SK-N-SH (cell line): Measurements from ENCODE around the gene APP. TPM values are rescaled to one million over a fixed set of nuclear protein-coding genes. Genes with fewer than 3 reads are reported as not detected.
A peak's percentile ranks its signal among the peaks of the same experiment; 100 is the strongest.

Source experiments
- CTCF ChIA-PET: fragments of 300-600, 350-600 bp; formaldehyde crosslinking; extraction: SDS; loops from one replicate; lab custom pipeline; 2021; lab: Yijun Ruan, JAX
- POLR2A ChIA-PET: fragments of 350-600 bp; sonication (Branson Sonifier 250); formaldehyde crosslinking; extraction: SDS; loops from one replicate; lab custom pipeline; 2020; ENCODE audit warnings: antibody characterized with exemption, inconsistent platforms; lab: Yijun Ruan, JAX
- DNase-seq: peaks from one replicate; pipeline ENCODE4 v3.0.0; 2012
- H2AFZ ChIP-seq: fragments of 200-600 bp; sonication (generic); 2 replicates; pipeline ENCODE4 v1.8.1; 2016; ENCODE audit warnings: antibody characterized with exemption, mild to moderate bottlenecking, low read depth
- H3F3A ChIP-seq: fragments of 200-600 bp; sonication (generic); replicated peaks from 2 replicates; pipeline ENCODE3; 2016; ENCODE audit warnings: antibody characterized with exemption, mild to moderate bottlenecking; ENCODE audit not compliant: insufficient read depth
- H3K27ac ChIP-seq, 2 experiments: fragments of 200-500 bp in 1 of 2; fragments of 200-600 bp in 1 of 2; sonication (Bioruptor generic) in 1 of 2; sonication (generic), shearing (Covaris generic) in 1 of 2; 2 replicates each; pipeline versions ENCODE4 v1.5.1 to v1.6.1; 2014 to 2016; ENCODE audit warnings: low read depth in 2 of 2, inconsistent platforms in 1 of 2, low read length in 1 of 2, mild to moderate bottlenecking in 1 of 2, mixed read lengths in 1 of 2
- H3K27me3 ChIP-seq: fragments of 200-600 bp; sonication (generic), shearing (Covaris generic); 2 replicates; pipeline ENCODE4 v1.6.1; 2016; ENCODE audit warnings: mixed run types; ENCODE audit not compliant: insufficient read depth
- H3K36me3 ChIP-seq, 2 experiments: fragments of 200-500 bp in 1 of 2; fragments of 200-600 bp in 1 of 2; sonication (Bioruptor generic) in 1 of 2; sonication (generic) in 1 of 2; replicated peaks in 1 of 2; 2 replicates each; pipeline versions ENCODE3 to v1.5.1; 2014 to 2016; ENCODE audit warnings: low read length in 1 of 2, mild to moderate bottlenecking in 1 of 2; ENCODE audit not compliant: insufficient read depth in 2 of 2, control insufficient read depth in 1 of 2
- H3K4me1 ChIP-seq, 2 experiments: fragments of 200-500 bp in 1 of 2; fragments of 200-600 bp in 1 of 2; sonication (Bioruptor generic) in 1 of 2; sonication (generic), shearing (Covaris generic) in 1 of 2; 2 replicates each; pipeline versions ENCODE4 v1.5.1 to v1.6.1; 2014 to 2016; ENCODE audit warnings: low read depth in 1 of 2, low read length in 1 of 2, mixed run types in 1 of 2; ENCODE audit not compliant: insufficient read depth in 2 of 2, control insufficient read depth in 1 of 2
- H3K4me2 ChIP-seq: fragments of 200-600 bp; sonication (generic), shearing (Covaris generic); 2 replicates; pipeline ENCODE4 v1.6.1; 2017; ENCODE audit warnings: mixed run types
- H3K4me3 ChIP-seq, 2 experiments: fragments of 200-500 bp in 1 of 2; fragments of 200-600 bp in 1 of 2; sonication (Bioruptor generic) in 1 of 2; sonication (generic), shearing (Covaris generic) in 1 of 2; 2 replicates each; pipeline versions ENCODE4 v1.5.1 to v1.8.1; 2014 to 2016; ENCODE audit warnings: low read depth in 2 of 2, inconsistent platforms in 1 of 2, low read length in 1 of 2, mild to moderate bottlenecking in 1 of 2, mixed read lengths in 1 of 2, moderate library complexity in 1 of 2
- H3K79me2 ChIP-seq: fragments of 200-600 bp; sonication (generic); 2 replicates; pipeline ENCODE4 v1.8.1; 2017; ENCODE audit warnings: mild to moderate bottlenecking; ENCODE audit not compliant: insufficient read depth
- H3K9ac ChIP-seq: fragments of 200-600 bp; sonication (generic); 2 replicates; pipeline ENCODE4 v1.6.1; 2017; ENCODE audit warnings: mixed run types
- H3K9me2 ChIP-seq: fragments of 200-600 bp; sonication (generic); 2 replicates; pipeline ENCODE4 v1.6.1; 2017; ENCODE audit warnings: mixed run types
- H3K9me3 ChIP-seq: fragments of 200-600 bp; sonication (generic); 2 replicates; pipeline ENCODE4 v1.6.1; 2017; ENCODE audit warnings: mixed run types, mild to moderate bottlenecking, moderate library complexity
- H4K20me1 ChIP-seq: fragments of 200-600 bp; sonication (generic); 2 replicates; pipeline ENCODE4 v1.6.1; 2017; ENCODE audit warnings: mild to moderate bottlenecking, mixed run types; ENCODE audit not compliant: insufficient read depth
- CHD2 ChIP-seq: fragments of 150-350 bp; IDR thresholded peaks from 2 replicates; pipeline ENCODE4 v1.6.1; 2018; ENCODE audit warnings: low read length; ENCODE audit not compliant: partially characterized antibody
- ELF1 ChIP-seq: IDR thresholded peaks from 2 replicates; pipeline ENCODE4 v1.4.0; 2012
- EP300 ChIP-seq, 2 experiments: IDR thresholded peaks; 2 replicates each; pipeline versions ENCODE4 v1.4.0 to v1.6.1; 2012; ENCODE audit warnings: borderline replicate concordance in 1 of 2, low read depth in 1 of 2, low read length in 1 of 2
- EZH2phosphoT487 ChIP-seq: fragments of 200-600 bp; sonication (generic); IDR thresholded peaks from 2 replicates; pipeline ENCODE4 v1.6.1; 2017; ENCODE audit warnings: low read depth, mixed run types, mild to moderate bottlenecking, antibody characterized with exemption, moderate library complexity, borderline replicate concordance
- FOXJ3 ChIP-seq: sonication (generic); formaldehyde crosslinking; IDR thresholded peaks from 2 replicates; pipeline ENCODE4 v1.5.1; 2020; ENCODE audit warnings: mild to moderate bottlenecking, missing genetic modification reagents
- GABPA ChIP-seq: IDR thresholded peaks from 2 replicates; pipeline ENCODE4 v1.4.0; 2012; ENCODE audit warnings: low read depth, mild to moderate bottlenecking
- GATA2 ChIP-seq: sonication (generic); formaldehyde crosslinking; IDR thresholded peaks from 2 replicates; pipeline ENCODE4 v1.5.0; 2020; ENCODE audit warnings: mild to moderate bottlenecking, missing genetic modification reagents
- IRF3 ChIP-seq: fragments of 150-350 bp; IDR thresholded peaks from 2 replicates; pipeline ENCODE4 v1.6.1; 2016; ENCODE audit warnings: mild to moderate bottlenecking, low read depth, low read length
- JUND ChIP-seq: IDR thresholded peaks from 2 replicates; pipeline ENCODE4 v1.4.0; 2012
- MAX ChIP-seq: IDR thresholded peaks from 2 replicates; pipeline ENCODE4 v1.4.0; 2012; ENCODE audit warnings: low read depth
- MEF2A ChIP-seq: IDR thresholded peaks from 2 replicates; pipeline ENCODE4 v1.4.0; 2012; ENCODE audit warnings: low read depth, borderline replicate concordance
- POLR2AphosphoS5 ChIP-seq: IDR thresholded peaks from 2 replicates; pipeline ENCODE4 v1.6.1; 2012; ENCODE audit warnings: low read depth, low read length
- RAD21 ChIP-seq: IDR thresholded peaks from 2 replicates; pipeline ENCODE4 v1.6.1; 2012; ENCODE audit warnings: mild to moderate bottlenecking, low read length
- RCOR1 ChIP-seq: fragments of 150-350 bp; IDR thresholded peaks from 2 replicates; pipeline ENCODE4 v1.6.1; 2017; ENCODE audit warnings: antibody characterized with exemption, low read length
- RFX5 ChIP-seq: IDR thresholded peaks from 2 replicates; pipeline ENCODE4 v1.6.1; 2012; ENCODE audit warnings: mild to moderate bottlenecking, improper control_type of control experiment, low read length
- SMC3 ChIP-seq: IDR thresholded peaks from 2 replicates; pipeline ENCODE4 v1.6.1; 2012; ENCODE audit warnings: low read depth, low read length, improper control_type of control experiment
- TEAD4 ChIP-seq: IDR thresholded peaks from 2 replicates; pipeline ENCODE4 v1.4.0; 2012; ENCODE audit warnings: mild to moderate bottlenecking, borderline replicate concordance; ENCODE audit not compliant: insufficient read depth
- YY1 ChIP-seq: IDR thresholded peaks from 2 replicates; pipeline ENCODE4 v1.4.0; 2012; ENCODE audit warnings: low read depth, mild to moderate bottlenecking
- WGBS: methylation state at CpG from one replicate; pipeline ENCODE4 v1.1.6; 2017; ENCODE audit warnings: low lambda C conversion rate; 5-methylcytosine and 5-hydroxymethylcytosine counted together
- polyA plus RNA-seq, 3 experiments: library from polyadenylated mRNA; depleted of rRNA; stranded (reverse); fragments of >200 nt; gene quantifications; 2 replicates each; pipeline ENCODE4 v1.2.3, GENCODE V29; 2012
- TF ChIP-seq, protein P1 (sequence below): IDR thresholded peaks from 2 replicates; pipeline ENCODE4; 2012
- TF ChIP-seq, protein P2 (sequence below): fragments of 150-350 bp; IDR thresholded peaks from 2 replicates; pipeline ENCODE4 v1.6.1; 2017; ENCODE audit warnings: antibody characterized with exemption, low read length, low read depth, borderline replicate concordance

The APP gene
- polyA plus RNA-seq, 1 of the 3 experiments (the other 2 are of a cell fraction), result 780 TPM

DNA sequence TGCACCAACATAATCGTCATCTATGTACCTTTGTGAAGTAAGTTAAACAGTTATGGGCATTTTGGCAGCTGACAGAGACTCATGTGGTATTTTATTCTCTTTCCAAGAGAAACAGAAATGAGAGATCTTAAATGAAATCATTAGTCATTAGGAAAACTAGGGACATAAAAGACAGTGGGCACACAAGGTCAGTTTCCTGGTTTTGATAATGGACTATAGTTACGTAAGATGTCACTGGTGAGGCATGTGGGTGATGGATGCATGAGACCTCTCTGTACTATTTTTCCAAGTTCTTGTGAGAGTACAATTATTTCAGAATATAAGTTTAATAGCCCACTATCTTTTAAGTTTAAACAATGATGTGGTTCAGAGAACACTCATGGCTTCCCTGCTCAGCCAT is 216.9 kb downstream of the APP start (continued):
- TF ChIP-seq ELF1, result no peak
- no peak for TF ChIP-seq MAX
- TF ChIP-seq, protein P1, sequence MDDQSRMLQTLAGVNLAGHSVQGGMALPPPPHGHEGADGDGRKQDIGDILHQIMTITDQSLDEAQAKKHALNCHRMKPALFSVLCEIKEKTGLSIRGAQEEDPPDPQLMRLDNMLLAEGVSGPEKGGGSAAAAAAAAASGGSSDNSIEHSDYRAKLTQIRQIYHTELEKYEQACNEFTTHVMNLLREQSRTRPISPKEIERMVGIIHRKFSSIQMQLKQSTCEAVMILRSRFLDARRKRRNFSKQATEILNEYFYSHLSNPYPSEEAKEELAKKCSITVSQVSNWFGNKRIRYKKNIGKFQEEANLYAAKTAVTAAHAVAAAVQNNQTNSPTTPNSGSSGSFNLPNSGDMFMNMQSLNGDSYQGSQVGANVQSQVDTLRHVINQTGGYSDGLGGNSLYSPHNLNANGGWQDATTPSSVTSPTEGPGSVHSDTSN, result no peak
- TF ChIP-seq GATA2 (CRISPR knock-in tag), result no peak

DNA sequence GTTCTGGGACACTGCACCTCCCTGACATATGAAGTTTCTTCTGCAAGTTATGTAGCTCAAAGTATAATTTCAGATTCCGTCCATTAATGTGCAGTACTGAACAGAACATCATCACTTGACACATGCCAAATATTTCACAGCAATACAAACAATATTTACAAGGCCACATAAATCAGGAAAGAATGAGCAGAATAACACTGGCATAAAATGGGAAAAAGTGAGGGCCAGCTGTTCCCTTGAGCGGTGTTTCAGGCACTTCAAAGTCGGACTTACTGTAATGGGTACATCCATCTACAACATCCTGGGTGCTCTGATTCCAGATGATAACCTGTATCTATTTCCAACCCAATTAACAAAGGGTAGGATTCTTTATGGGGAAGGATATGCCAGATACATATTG is 217.4 kb downstream of the APP start:
- Histone ChIP-seq H3K27me3 (no peaks in the 10 kb centered on the region), H3K4me2 (no peak overlapping the region), H3K36me3 (peaks cover 33 to 47% of the 10 kb centered on the region in 2 experiments), H3F3A (peaks cover 20% of the 10 kb centered on the region), H3K9ac (no peak overlapping the region), H3K27ac (0 out of 4 replicates have a peak overlapping the region, but pooled peaks of 1 of the 2 experiments have one; percentile 13), H3K79me2 (no peaks in the 10 kb centered on the region), H3K4me3 (no peak overlapping the region), H4K20me1 (no peaks in the 10 kb centered on the region), H3K4me1 (peaks cover 5 to 18% of the 10 kb centered on the region in 2 experiments; a peak in 3 of 4 replicates), H2AFZ (no peak overlapping the region), H3K9me3 (no peaks in the 10 kb centered on the region), H3K9me2 (no peaks in the 10 kb centered on the region)
- WGBS, result 98% methylated on average over 3 of the region's 3 CpGs
- TF ChIP-seq TEAD4 (no peak), MAX (no peak), GATA2 (CRISPR knock-in tag) (no peak), RAD21 (no peak), EP300 (IDR thresholded peaks at IDR 0.05; ENCODE audit: borderline replicate concordance in 1 of 2, low read depth in 1 of 2, low read length in 1 of 2) (no peak), RCOR1 (no peak), JUND (no peak), RFX5 (no peak), GABPA (no peak), CHD2 (no peak), MEF2A (no peak), POLR2AphosphoS5 (no peak), SMC3 (no peak), IRF3 (no peak), EZH2phosphoT487 (no peak), YY1 (no peak), FOXJ3 (CRISPR knock-in tag) (no peak)
- TF ChIP-seq, protein P2, sequence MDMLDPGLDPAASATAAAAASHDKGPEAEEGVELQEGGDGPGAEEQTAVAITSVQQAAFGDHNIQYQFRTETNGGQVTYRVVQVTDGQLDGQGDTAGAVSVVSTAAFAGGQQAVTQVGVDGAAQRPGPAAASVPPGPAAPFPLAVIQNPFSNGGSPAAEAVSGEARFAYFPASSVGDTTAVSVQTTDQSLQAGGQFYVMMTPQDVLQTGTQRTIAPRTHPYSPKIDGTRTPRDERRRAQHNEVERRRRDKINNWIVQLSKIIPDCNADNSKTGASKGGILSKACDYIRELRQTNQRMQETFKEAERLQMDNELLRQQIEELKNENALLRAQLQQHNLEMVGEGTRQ, result no peak
- TF ChIP-seq, protein P1, result no peak
- DNase-seq, result no peak
- ChIA-PET POLR2A (no interaction called here), CTCF (no interaction called here)
